GM20000 (cell line): Measurements from ENCODE around the gene BRINP3.

ENCODE experiments used
- DNase-seq: peaks from one replicate; pipeline ENCODE4 v3.0.0; 2012; ENCODE audit warnings: low spot score
- CTCF ChIP-seq: IDR thresholded peaks from 2 replicates; pipeline ENCODE4 v1.5.1; 2012; ENCODE audit warnings: mild to moderate bottlenecking, control low read depth; ENCODE audit errors: extremely low read depth, missing control alignments

The BRINP3 gene

GRCh38 chr1:190067592-190067991 is 410.1 kb downstream of the BRINP3 start:
- DNase-seq, result no peak
- no peak for TF ChIP-seq CTCF

DNA sequence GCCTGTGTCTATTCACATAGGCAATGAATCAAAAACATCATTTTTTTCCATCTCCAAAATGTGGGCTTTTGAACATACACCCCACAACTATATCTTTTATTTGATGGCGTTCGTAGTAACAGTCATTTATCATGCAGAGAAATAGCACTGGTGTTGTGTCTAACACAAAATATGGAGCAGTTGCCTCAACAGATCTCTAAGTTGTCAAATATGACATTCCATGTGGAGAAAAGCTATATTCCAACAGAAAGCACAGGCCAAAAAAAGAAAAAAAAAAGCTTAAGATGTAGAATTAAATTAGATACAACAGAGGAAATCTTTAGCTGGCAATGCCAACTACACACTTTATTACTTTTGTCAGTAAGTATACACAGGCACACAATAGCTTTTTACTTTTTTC is 411.7 kb downstream of the BRINP3 start:
- TF ChIP-seq CTCF, result no peak

GRCh38 chr1:190049314-190049713 is 428.4 kb downstream of the BRINP3 start:
- no peak for DNase-seq
- no peak for TF ChIP-seq CTCF

More for the DNA sequence above, 411.7 kb downstream of the BRINP3 start:
- DNase-seq, result no peak
